Astrocyte (in vitro differentiated cells and primary cell): Measurements from ENCODE around the gene CALML6. TPM values are rescaled to one million over a fixed set of nuclear protein-coding genes. Genes with fewer than 3 reads are reported as not detected.

Experiments used
- DNase-seq: peaks from one replicate; pipeline ENCODE4 v3.0.0-alpha.2; 2010; ENCODE audit warnings: low read depth
- FAIRE-seq: peaks from 2 replicates; lab custom pipeline; 2011; peaks lifted over from hg19 to GRCh38; lab: Jason Lieb, UNC
- H2AFZ ChIP-seq: 2 replicates; pipeline ENCODE4 v1.6.0; 2012; ENCODE audit warnings: low read depth, low read length, inconsistent platforms
- H3K27ac ChIP-seq: 2 replicates; pipeline ENCODE4 v1.5.1; 2011; ENCODE audit warnings: low read depth, low read length, inconsistent platforms
- H3K27me3 ChIP-seq: 2 replicates; pipeline ENCODE4 v1.6.0; 2011; ENCODE audit warnings: low read length, inconsistent platforms; ENCODE audit not compliant: insufficient read depth
- H3K36me3 ChIP-seq: 2 replicates; pipeline ENCODE4 v1.5.1; 2011; ENCODE audit warnings: low read length, inconsistent platforms; ENCODE audit not compliant: insufficient read depth
- H3K4me1 ChIP-seq: 2 replicates; pipeline ENCODE4 v1.5.1; 2011; ENCODE audit warnings: low read length, inconsistent platforms; ENCODE audit not compliant: insufficient read depth
- H3K4me2 ChIP-seq: 2 replicates; pipeline ENCODE4 v1.6.0; 2012; ENCODE audit warnings: low read length, inconsistent platforms
- H3K4me3 ChIP-seq: 2 replicates; pipeline ENCODE4 v1.5.1; 2011; ENCODE audit warnings: low read depth, mild to moderate bottlenecking, low read length, inconsistent platforms; ENCODE audit not compliant: insufficient read depth
- H3K79me2 ChIP-seq: 2 replicates; pipeline ENCODE4 v1.6.0; 2012; ENCODE audit warnings: mild to moderate bottlenecking, low read length, inconsistent platforms; ENCODE audit not compliant: insufficient read depth
- H3K9ac ChIP-seq: 2 replicates; pipeline ENCODE4 v1.6.0; 2012; ENCODE audit warnings: mild to moderate bottlenecking, low read length, inconsistent platforms
- H3K9me3 ChIP-seq: 2 replicates; pipeline ENCODE4 v1.5.1; 2012; ENCODE audit warnings: low read depth, mild to moderate bottlenecking, low read length, inconsistent platforms; ENCODE audit not compliant: insufficient read depth
- H4K20me1 ChIP-seq: 2 replicates; pipeline ENCODE4 v1.6.0; 2012; ENCODE audit warnings: low read length, inconsistent platforms; ENCODE audit not compliant: insufficient read depth
- H3K27ac Mint-ChIP-seq: one replicate; pipeline ENCODE4 v1.8.0; 2021; ENCODE audit warnings: mild to moderate bottlenecking, mixed read lengths; ENCODE audit not compliant: unreplicated experiment
- H3K27me3 Mint-ChIP-seq: one replicate; pipeline ENCODE4 v1.8.0; 2021; ENCODE audit warnings: low read depth, mixed read lengths; ENCODE audit not compliant: unreplicated experiment
- H3K36me3 Mint-ChIP-seq: one replicate; pipeline ENCODE4 v1.8.0; 2021; ENCODE audit warnings: low read depth, mixed read lengths; ENCODE audit not compliant: unreplicated experiment
- H3K4me1 Mint-ChIP-seq: one replicate; pipeline ENCODE4 v1.8.0; 2021; ENCODE audit warnings: low read depth, mixed read lengths; ENCODE audit not compliant: unreplicated experiment
- H3K4me3 Mint-ChIP-seq: one replicate; pipeline ENCODE4 v1.8.0; 2021; ENCODE audit warnings: mild to moderate bottlenecking, moderate library complexity, mixed read lengths; ENCODE audit not compliant: unreplicated experiment
- H3K9me3 Mint-ChIP-seq: one replicate; pipeline ENCODE4 v1.8.0; 2021; ENCODE audit warnings: mild to moderate bottlenecking, mixed read lengths; ENCODE audit not compliant: unreplicated experiment
- CTCF ChIP-seq: IDR thresholded peaks from 2 replicates; pipeline ENCODE4 v1.5.1; 2011; ENCODE audit warnings: low read depth, mild to moderate bottlenecking, inconsistent platforms, low read length, moderate library complexity; ENCODE audit not compliant: insufficient read depth
- EZH2 ChIP-seq: IDR thresholded peaks from 2 replicates; pipeline ENCODE4 v1.6.1; 2012; ENCODE audit warnings: mild to moderate bottlenecking, low read length, inconsistent platforms; ENCODE audit not compliant: insufficient read depth
- total RNA-seq: library from RNA; stranded (reverse); gene quantifications from 2 replicates; pipeline ENCODE4 v1.2.1, GENCODE V29; 2021

Gene CALML6
- total RNA-seq, 1 donor from 2014 or later = 0.91 TPM

- no peak overlapping the region for H3K27ac Mint-ChIP-seq
- H3K4me1 ChIP-seq = peaks cover 12% of the 10 kb centered on the region
- H3K27me3 Mint-ChIP-seq = peaks cover 5% of the 10 kb centered on the region
- H3K9me3 ChIP-seq = no peaks in the 10 kb centered on the region
- H3K79me2 ChIP-seq = peaks cover 4% of the 10 kb centered on the region
- H3K4me2 ChIP-seq = peak overlapping the region; percentile 96
- no peaks in the 10 kb centered on the region for H3K36me3 Mint-ChIP-seq
- H3K27me3 ChIP-seq = no peaks in the 10 kb centered on the region
- TF ChIP-seq EZH2 = no peak
- TF ChIP-seq CTCF = no peak
- peak overlapping the region; percentile 82 for H3K4me3 Mint-ChIP-seq
- H3K9ac ChIP-seq = peak overlapping the region; percentile 91
- H2AFZ ChIP-seq = peak overlapping the region; percentile 96
- no peaks in the 10 kb centered on the region for H3K36me3 ChIP-seq
- peak overlapping the region; percentile 85 for H3K27ac ChIP-seq
- no peaks in the 10 kb centered on the region for H3K9me3 Mint-ChIP-seq
- DNase-seq (no peak), FAIRE-seq (no peak)
- no peaks in the 10 kb centered on the region for H4K20me1 ChIP-seq
- H3K4me1 Mint-ChIP-seq = peaks cover 10% of the 10 kb centered on the region
- peak overlapping the region; percentile 72 for H3K4me3 ChIP-seq
Observed at GRCh38 chr1:1908506-1908791, 6.6 kb upstream of the CALML6 start.

GRCh38 chr1:1910033-1910465, 5.0 kb upstream of the CALML6 start:
- Histone ChIP-seq H3K36me3 (no peaks in the 10 kb centered on the region), H3K4me3 (peak overlapping the region; percentile 64), H3K79me2 (peaks cover 4% of the 10 kb centered on the region), H3K9me3 (no peaks in the 10 kb centered on the region), H2AFZ (no peak overlapping the region), H3K27ac (peak overlapping the region; percentile 70), H3K27me3 (no peaks in the 10 kb centered on the region), H4K20me1 (no peaks in the 10 kb centered on the region), H3K9ac (peak overlapping the region; percentile 85), H3K4me2 (peak overlapping the region; percentile 83), H3K4me1 (peaks cover 12% of the 10 kb centered on the region)
- DNase-seq (no peak), FAIRE-seq (no peak)
- H3K4me3 Mint-ChIP-seq = peak overlapping the region; percentile 86
- peaks cover 12% of the 10 kb centered on the region for H3K27me3 Mint-ChIP-seq
- TF ChIP-seq EZH2 (no peak), CTCF (no peak)
- peak overlapping the region; percentile 49 for H3K27ac Mint-ChIP-seq
- no peaks in the 10 kb centered on the region for H3K9me3 Mint-ChIP-seq
- no peaks in the 10 kb centered on the region for H3K36me3 Mint-ChIP-seq
- H3K4me1 Mint-ChIP-seq = peaks cover 10% of the 10 kb centered on the region

- Mint-ChIP-seq H3K27me3 (peaks cover 14% of the 10 kb centered on the region), H3K27ac (no peak overlapping the region), H3K4me1 (peaks cover 10% of the 10 kb centered on the region), H3K9me3 (no peaks in the 10 kb centered on the region), H3K4me3 (no peak overlapping the region), H3K36me3 (no peaks in the 10 kb centered on the region)
- FAIRE-seq (no peak), DNase-seq (no peak)
- H3K4me2 ChIP-seq = no peak overlapping the region
- no peaks in the 10 kb centered on the region for H3K27me3 ChIP-seq
- H3K36me3 ChIP-seq = no peaks in the 10 kb centered on the region
- TF ChIP-seq CTCF = no peak
- H3K4me1 ChIP-seq = peaks cover 12% of the 10 kb centered on the region
- peaks cover 4% of the 10 kb centered on the region for H3K79me2 ChIP-seq
- H3K27ac ChIP-seq = no peak overlapping the region
- H4K20me1 ChIP-seq = no peaks in the 10 kb centered on the region
- no peak overlapping the region for H3K4me3 ChIP-seq
- no peak overlapping the region for H2AFZ ChIP-seq
- H3K9me3 ChIP-seq = no peaks in the 10 kb centered on the region
- no peak overlapping the region for H3K9ac ChIP-seq
Observed at GRCh38 chr1:1910651-1911331, 4.3 kb upstream of the CALML6 start.
